HT1080 (cell line): ENCODE measurements around the gene GPC5. TPM values are rescaled to one million over a fixed set of nuclear protein-coding genes. Genes with fewer than 3 reads are reported as not detected.

ENCODE experiments used
- DNase-seq: peaks from one replicate; pipeline ENCODE4 v3.0.0-alpha.2; 2015; ENCODE audit warnings: low read depth
- total RNA-seq: library from RNA; depleted of rRNA; stranded (reverse); fragments of >200 nt; shearing (Covaris generic); gene quantifications from 2 replicates; pipeline ENCODE4 v1.2.3, GENCODE V29; 2014

GPC5 gene
- total RNA-seq, 1 experiment from 2014 or later = 0.14 TPM

GRCh38 chr13:92345627-92346026, 947.2 kb downstream of the GPC5 start:
- no peak for DNase-seq

GRCh38 chr13:92346046-92346445, 947.6 kb downstream of the GPC5 start:
- DNase-seq = peak; percentile 8

GRCh38 chr13:92354583-92354982, 956.2 kb downstream of the GPC5 start:
- no peak for DNase-seq

GRCh38 chr13:92355213-92355612, 956.8 kb downstream of the GPC5 start:
- peak; percentile 44 for DNase-seq

GRCh38 chr13:92362717-92363116, 964.3 kb downstream of the GPC5 start:
- no peak for DNase-seq

- no peak for DNase-seq
Observed at GRCh38 chr13:92365904-92366303, 967.5 kb downstream of the GPC5 start.

GRCh38 chr13:92377396-92377795, 979.0 kb downstream of the GPC5 start:
- DNase-seq = no peak

- peak; percentile 66 for DNase-seq
Observed at GRCh38 chr13:92379371-92379770, 981.0 kb downstream of the GPC5 start.

- DNase-seq = no peak
Observed at GRCh38 chr13:92384410-92384809, 986.0 kb downstream of the GPC5 start.

GRCh38 chr13:92387245-92387644, 988.8 kb downstream of the GPC5 start:
- no peak for DNase-seq

GRCh38 chr13:92390217-92390616, 991.8 kb downstream of the GPC5 start:
- DNase-seq = no peak

- no peak for DNase-seq
Observed at GRCh38 chr13:92403606-92404005, 1005.2 kb downstream of the GPC5 start.

GRCh38 chr13:92407858-92408257, 1009.4 kb downstream of the GPC5 start:
- DNase-seq = no peak

- no peak for DNase-seq
Observed at GRCh38 chr13:92412481-92412880, 1014.1 kb downstream of the GPC5 start.

- no peak for DNase-seq
Observed at GRCh38 chr13:92412996-92413395, 1014.6 kb downstream of the GPC5 start.

- no peak for DNase-seq
Observed at GRCh38 chr13:92413452-92413851, 1015.0 kb downstream of the GPC5 start.

GRCh38 chr13:92414851-92415250, 1016.4 kb downstream of the GPC5 start:
- no peak for DNase-seq

- DNase-seq = no peak
Observed at GRCh38 chr13:92415781-92416180, 1017.4 kb downstream of the GPC5 start.

- DNase-seq = no peak
Observed at GRCh38 chr13:92418818-92419412, 1020.5 kb downstream of the GPC5 start.

- no peak for DNase-seq
Observed at GRCh38 chr13:92429231-92429630, 1030.8 kb downstream of the GPC5 start.

GRCh38 chr13:92433386-92433785, 1035.0 kb downstream of the GPC5 start:
- no peak for DNase-seq

- DNase-seq = no peak
Observed at GRCh38 chr13:92433963-92434362, 1035.5 kb downstream of the GPC5 start.

- no peak for DNase-seq
Observed at GRCh38 chr13:92436924-92437323, 1038.5 kb downstream of the GPC5 start.

- DNase-seq = no peak
Observed at GRCh38 chr13:92444244-92444643, 1045.8 kb downstream of the GPC5 start.
